ENCODE data around the gene GPR183. TPM values are rescaled to one million over a fixed set of nuclear protein-coding genes. Genes with fewer than 3 reads are reported as not detected.

GPR183 gene
- total RNA-seq, 4 donors from 2014 or later, result 11.9 to 32.1 (median 22.3) TPM

DNA sequence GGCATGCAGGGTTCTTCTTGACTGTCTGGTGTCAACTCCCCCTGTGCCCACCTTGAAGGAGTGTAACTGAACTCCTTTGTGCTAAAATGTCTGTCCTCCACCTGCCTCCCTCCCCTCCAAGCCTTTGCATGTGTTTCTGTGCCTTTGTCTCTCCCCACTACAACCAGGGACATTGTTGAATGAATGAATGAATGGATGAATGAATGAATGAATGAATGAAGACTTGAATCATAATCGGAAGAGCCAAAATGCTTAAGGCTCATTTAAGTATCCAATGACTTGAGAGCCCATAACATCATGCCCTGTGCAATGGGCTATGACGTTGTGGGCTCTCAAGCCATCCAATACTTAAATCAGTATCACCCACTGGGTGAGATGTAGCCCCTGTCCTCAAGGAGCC, 9.0 kb upstream of the GPR183 start:
- H3K4me3 ChIP-seq, result no peak overlapping the region
- H3K9me3 ChIP-seq, result no peaks in the 10 kb centered on the region
- no peak overlapping the region for H3K27ac ChIP-seq (replicated peaks in 1 of 4)
- DNase-seq (ENCODE audit: extremely low spot score), result no peak
- WGBS, result 100% methylated on average over 2 of the region's 2 CpGs
- TF ChIP-seq POLR2AphosphoS5 (IDR thresholded peaks at IDR 0.05) (no peak), EP300 (IDR thresholded peaks at IDR 0.05) (no peak), POLR2A (IDR thresholded peaks at IDR 0.05; ENCODE audit: low read depth) (no peak)
- TF ChIP-seq, protein P1, sequence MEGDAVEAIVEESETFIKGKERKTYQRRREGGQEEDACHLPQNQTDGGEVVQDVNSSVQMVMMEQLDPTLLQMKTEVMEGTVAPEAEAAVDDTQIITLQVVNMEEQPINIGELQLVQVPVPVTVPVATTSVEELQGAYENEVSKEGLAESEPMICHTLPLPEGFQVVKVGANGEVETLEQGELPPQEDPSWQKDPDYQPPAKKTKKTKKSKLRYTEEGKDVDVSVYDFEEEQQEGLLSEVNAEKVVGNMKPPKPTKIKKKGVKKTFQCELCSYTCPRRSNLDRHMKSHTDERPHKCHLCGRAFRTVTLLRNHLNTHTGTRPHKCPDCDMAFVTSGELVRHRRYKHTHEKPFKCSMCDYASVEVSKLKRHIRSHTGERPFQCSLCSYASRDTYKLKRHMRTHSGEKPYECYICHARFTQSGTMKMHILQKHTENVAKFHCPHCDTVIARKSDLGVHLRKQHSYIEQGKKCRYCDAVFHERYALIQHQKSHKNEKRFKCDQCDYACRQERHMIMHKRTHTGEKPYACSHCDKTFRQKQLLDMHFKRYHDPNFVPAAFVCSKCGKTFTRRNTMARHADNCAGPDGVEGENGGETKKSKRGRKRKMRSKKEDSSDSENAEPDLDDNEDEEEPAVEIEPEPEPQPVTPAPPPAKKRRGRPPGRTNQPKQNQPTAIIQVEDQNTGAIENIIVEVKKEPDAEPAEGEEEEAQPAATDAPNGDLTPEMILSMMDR (IDR thresholded peaks at IDR 0.05), result no peak
- intact Hi-C loops (cut with DNase I), result no loop called here
- H3K4me1 ChIP-seq, result peaks cover 21 to 49% (median 33%) of the 10 kb centered on the region in 4 donors
- H3K27me3 ChIP-seq, result no peaks in the 10 kb centered on the region
- H3K36me3 ChIP-seq, result peaks cover 0 to 15% (median 8%) of the 10 kb centered on the region in 4 donors

DNA sequence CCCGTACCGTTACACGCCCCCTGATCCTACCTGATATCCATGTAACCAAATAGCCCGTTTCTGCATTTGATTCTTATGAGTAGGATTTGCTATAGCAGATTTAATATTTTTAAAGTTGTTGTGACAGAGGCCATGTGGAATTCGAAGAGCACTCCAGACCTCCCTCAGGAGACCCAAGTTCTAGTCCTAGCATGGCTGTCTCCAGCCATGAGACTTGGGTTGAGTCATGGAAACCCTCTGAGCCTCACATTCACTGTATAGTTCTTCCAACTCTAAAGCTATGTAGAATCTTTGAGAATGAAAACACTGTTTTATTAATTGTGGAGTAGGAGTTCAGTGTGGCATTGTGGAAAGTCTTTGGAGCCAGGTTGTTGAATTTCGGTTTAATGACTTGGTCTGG, 8.0 kb upstream of the GPR183 start:
- Histone ChIP-seq H3K9me3 (no peaks in the 10 kb centered on the region), H3K36me3 (peaks cover 0 to 15% (median 8%) of the 10 kb centered on the region in 4 donors), H3K4me3 (no peak overlapping the region), H3K27ac (replicated peaks in 1 of 4) (peak overlapping the region in 1 of 4 donors; percentile 0), H3K4me1 (peaks cover 13 to 49% (median 29%) of the 10 kb centered on the region in 4 donors), H3K27me3 (no peaks in the 10 kb centered on the region)
- WGBS, result 84% methylated on average over 6 of the region's 6 CpGs
- TF ChIP-seq EP300 (IDR thresholded peaks at IDR 0.05), result no peak
- no peak for TF ChIP-seq POLR2A (IDR thresholded peaks at IDR 0.05; ENCODE audit: low read depth)
- TF ChIP-seq, protein P1 (IDR thresholded peaks at IDR 0.05), result no peak
- TF ChIP-seq POLR2AphosphoS5 (IDR thresholded peaks at IDR 0.05), result no peak
- no peak for DNase-seq (ENCODE audit: extremely low spot score)
- intact Hi-C loops (cut with DNase I), result no loop called here

DNA sequence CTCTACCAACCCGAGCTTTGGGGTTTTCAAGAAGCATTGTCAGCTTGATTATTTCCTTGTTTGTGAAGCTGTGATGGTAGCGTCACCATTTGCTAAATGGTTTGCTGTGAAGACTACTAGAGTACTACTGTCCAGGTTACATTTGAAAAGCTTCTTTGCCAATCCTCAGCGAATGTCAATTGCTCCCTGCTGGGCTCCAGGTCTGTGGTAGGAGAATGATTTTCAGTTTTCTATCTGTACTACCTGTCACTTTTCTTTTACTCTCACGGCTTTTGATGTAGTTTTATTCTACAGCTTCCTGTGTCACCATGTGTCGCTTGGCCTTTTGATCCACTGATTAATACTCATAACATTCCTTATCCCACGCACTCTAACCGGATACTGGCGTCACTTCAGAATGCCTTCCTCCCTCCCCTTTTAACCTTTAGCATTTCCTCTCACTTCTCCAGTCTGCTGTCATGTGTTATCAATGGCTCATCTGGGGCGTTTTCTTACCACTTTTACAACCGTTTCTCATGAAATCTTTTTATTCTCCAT, 7.5 kb upstream of the GPR183 start:
- intact Hi-C loops (cut with DNase I), result no loop called here
- H3K27me3 ChIP-seq, result no peaks in the 10 kb centered on the region
- no peak overlapping the region for H3K4me3 ChIP-seq
- TF ChIP-seq POLR2AphosphoS5 (IDR thresholded peaks at IDR 0.05), result no peak
- TF ChIP-seq POLR2A (IDR thresholded peaks at IDR 0.05; ENCODE audit: low read depth), result no peak
- TF ChIP-seq, protein P1 (IDR thresholded peaks at IDR 0.05), result no peak
- TF ChIP-seq EP300 (IDR thresholded peaks at IDR 0.05), result no peak
- peak overlapping the region in 1 of 4 donors; percentile 0 for H3K27ac ChIP-seq (replicated peaks in 1 of 4)
- WGBS, result 71% methylated on average over 10 of the region's 10 CpGs
- no peaks in the 10 kb centered on the region for H3K9me3 ChIP-seq
- no peak for DNase-seq (ENCODE audit: extremely low spot score)
- H3K36me3 ChIP-seq, result peaks cover 0 to 15% (median 8%) of the 10 kb centered on the region in 4 donors
- peaks cover 11 to 49% (median 30%) of the 10 kb centered on the region in 4 donors for H3K4me1 ChIP-seq

DNA sequence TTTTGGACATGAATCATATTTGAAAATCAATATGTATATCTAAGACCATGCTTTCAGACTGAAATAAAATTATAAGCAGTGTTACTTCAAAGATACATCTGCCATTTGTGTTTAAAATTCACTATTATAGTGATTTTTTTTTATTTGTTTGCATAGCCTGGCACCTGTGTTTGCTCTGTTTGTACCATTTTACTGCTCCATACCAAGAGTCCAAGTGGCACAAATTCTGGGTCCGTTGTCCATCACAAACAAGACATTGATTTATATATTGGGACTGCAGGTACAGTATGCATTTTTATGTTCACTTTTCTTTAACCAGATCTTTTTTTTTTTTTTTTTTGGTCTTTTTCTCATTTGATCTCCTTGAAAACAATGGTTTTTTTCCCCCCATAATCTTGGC, 6.7 kb upstream of the GPR183 start:
- peaks cover 0 to 13% (median 7%) of the 10 kb centered on the region in 4 donors for H3K36me3 ChIP-seq
- no peak overlapping the region for H3K4me3 ChIP-seq
- no peak for TF ChIP-seq POLR2AphosphoS5 (IDR thresholded peaks at IDR 0.05)
- TF ChIP-seq POLR2A (IDR thresholded peaks at IDR 0.05; ENCODE audit: low read depth), result no peak
- TF ChIP-seq, protein P1 (IDR thresholded peaks at IDR 0.05), result no peak
- no peak for TF ChIP-seq EP300 (IDR thresholded peaks at IDR 0.05)
- no peak for DNase-seq (ENCODE audit: extremely low spot score)
- intact Hi-C loops (cut with DNase I), result no loop called here
- 83% methylated on average over 1 of the region's 1 CpG for WGBS
- peak overlapping the region in 2 of 4 donors; percentile 52 to 74 for H3K27ac ChIP-seq (replicated peaks in 1 of 4)
- no peaks in the 10 kb centered on the region for H3K27me3 ChIP-seq
- no peaks in the 10 kb centered on the region for H3K9me3 ChIP-seq
- H3K4me1 ChIP-seq, result peaks cover 11 to 51% (median 35%) of the 10 kb centered on the region in 4 donors

DNA sequence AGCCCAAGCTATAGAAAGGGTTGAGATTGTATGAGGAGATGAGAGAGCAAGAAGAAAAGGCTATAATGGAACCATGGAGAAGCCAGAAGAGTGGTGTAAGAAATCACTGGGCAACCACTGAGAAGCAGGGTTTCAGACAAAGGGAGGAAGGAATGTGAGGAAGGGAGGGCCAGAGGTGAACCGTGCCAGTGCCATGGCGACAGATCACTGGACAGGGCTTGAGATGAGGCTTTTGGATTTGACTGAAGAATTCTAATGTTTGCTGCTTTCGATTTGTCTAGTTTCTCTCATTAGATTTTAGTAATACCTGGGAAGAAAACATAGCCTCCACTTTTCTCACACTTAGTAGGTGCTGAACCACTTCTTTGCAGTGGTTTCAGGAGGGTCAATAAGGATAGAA, 6.3 kb upstream of the GPR183 start:
- peaks cover 11 to 56% (median 39%) of the 10 kb centered on the region in 4 donors for H3K4me1 ChIP-seq
- WGBS, result 67% methylated on average over 3 of the region's 3 CpGs
- TF ChIP-seq, protein P1 (IDR thresholded peaks at IDR 0.05), result no peak
- TF ChIP-seq EP300 (IDR thresholded peaks at IDR 0.05), result no peak
- no peak for TF ChIP-seq POLR2AphosphoS5 (IDR thresholded peaks at IDR 0.05)
- TF ChIP-seq POLR2A (IDR thresholded peaks at IDR 0.05; ENCODE audit: low read depth), result no peak
- intact Hi-C loops (cut with DNase I), result no loop called here
- no peak overlapping the region for H3K4me3 ChIP-seq
- peaks cover 0 to 12% (median 5%) of the 10 kb centered on the region in 4 donors for H3K36me3 ChIP-seq
- H3K27me3 ChIP-seq, result no peaks in the 10 kb centered on the region
- H3K27ac ChIP-seq (replicated peaks in 1 of 4), result peak overlapping the region; percentile 52 to 74 (median 58)
- H3K9me3 ChIP-seq, result no peaks in the 10 kb centered on the region
- no peak for DNase-seq (ENCODE audit: extremely low spot score)
